Effector memory CD4-positive, alpha-beta T cell (primary cell): ENCODE data around the gene OLFML1.

ENCODE experiments used
- DNase-seq, 3 donors: peaks; one replicate each; pipeline ENCODE4 v3.0.0-alpha.2; 2020
- H3K27ac ChIP-seq: 2 replicates; pipeline ENCODE4 v1.7.0; 2013; ENCODE audit warnings: mild to moderate bottlenecking, low read length, moderate library complexity; ENCODE audit not compliant: insufficient read depth, poor library complexity, severe bottlenecking
- H3K27me3 ChIP-seq: replicated peaks from 2 replicates; pipeline ENCODE4 v1.7.0; 2013; ENCODE audit warnings: mild to moderate bottlenecking, low read length; ENCODE audit not compliant: insufficient read depth, control insufficient read depth, poor library complexity, severe bottlenecking
- H3K36me3 ChIP-seq: 2 replicates; pipeline ENCODE4 v1.7.0; 2013; ENCODE audit warnings: mild to moderate bottlenecking, low read length, moderate library complexity; ENCODE audit not compliant: control insufficient read depth, insufficient read depth
- H3K4me1 ChIP-seq: 2 replicates; pipeline ENCODE4 v1.7.0; 2013; ENCODE audit warnings: low read length, mild to moderate bottlenecking; ENCODE audit not compliant: control insufficient read depth, insufficient read depth, poor library complexity, severe bottlenecking
- H3K4me3 ChIP-seq: 2 replicates; pipeline ENCODE4 v1.7.0; 2013; ENCODE audit warnings: low read length, low read depth, mild to moderate bottlenecking; ENCODE audit not compliant: insufficient read depth, poor library complexity, severe bottlenecking
- H3K9me3 ChIP-seq: 2 replicates; pipeline ENCODE4 v1.7.0; 2013; ENCODE audit warnings: mild to moderate bottlenecking, low read length, moderate library complexity; ENCODE audit not compliant: control insufficient read depth

The OLFML1 gene

DNA sequence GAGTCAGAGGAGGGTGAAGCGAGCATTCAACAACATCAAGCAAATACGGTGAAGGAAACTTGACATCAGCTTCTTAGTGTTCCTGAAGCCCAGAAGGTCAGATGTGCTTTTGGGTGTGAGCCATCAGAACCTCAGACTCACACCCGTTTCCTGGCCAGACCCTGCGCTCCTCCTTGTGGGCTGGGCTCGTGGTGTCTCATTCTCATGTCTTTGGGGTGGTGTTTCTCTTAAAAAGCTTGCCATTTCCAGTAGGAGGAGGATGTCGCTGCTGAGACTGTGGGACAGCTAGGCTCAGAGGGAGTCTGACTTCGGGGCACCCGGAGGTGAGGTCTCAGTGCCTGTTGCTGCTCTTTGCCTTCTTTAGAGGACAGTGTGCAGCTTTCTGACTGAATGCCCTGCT is 52.7 kb downstream of the OLFML1 start:
- no peaks in the 10 kb centered on the region for H3K27me3 ChIP-seq
- peaks cover 7% of the 10 kb centered on the region for H3K4me1 ChIP-seq
- no peak for DNase-seq
- H3K4me3 ChIP-seq: no peak overlapping the region
- no peaks in the 10 kb centered on the region for H3K9me3 ChIP-seq
- no peaks in the 10 kb centered on the region for H3K36me3 ChIP-seq
- no peak overlapping the region for H3K27ac ChIP-seq

DNA sequence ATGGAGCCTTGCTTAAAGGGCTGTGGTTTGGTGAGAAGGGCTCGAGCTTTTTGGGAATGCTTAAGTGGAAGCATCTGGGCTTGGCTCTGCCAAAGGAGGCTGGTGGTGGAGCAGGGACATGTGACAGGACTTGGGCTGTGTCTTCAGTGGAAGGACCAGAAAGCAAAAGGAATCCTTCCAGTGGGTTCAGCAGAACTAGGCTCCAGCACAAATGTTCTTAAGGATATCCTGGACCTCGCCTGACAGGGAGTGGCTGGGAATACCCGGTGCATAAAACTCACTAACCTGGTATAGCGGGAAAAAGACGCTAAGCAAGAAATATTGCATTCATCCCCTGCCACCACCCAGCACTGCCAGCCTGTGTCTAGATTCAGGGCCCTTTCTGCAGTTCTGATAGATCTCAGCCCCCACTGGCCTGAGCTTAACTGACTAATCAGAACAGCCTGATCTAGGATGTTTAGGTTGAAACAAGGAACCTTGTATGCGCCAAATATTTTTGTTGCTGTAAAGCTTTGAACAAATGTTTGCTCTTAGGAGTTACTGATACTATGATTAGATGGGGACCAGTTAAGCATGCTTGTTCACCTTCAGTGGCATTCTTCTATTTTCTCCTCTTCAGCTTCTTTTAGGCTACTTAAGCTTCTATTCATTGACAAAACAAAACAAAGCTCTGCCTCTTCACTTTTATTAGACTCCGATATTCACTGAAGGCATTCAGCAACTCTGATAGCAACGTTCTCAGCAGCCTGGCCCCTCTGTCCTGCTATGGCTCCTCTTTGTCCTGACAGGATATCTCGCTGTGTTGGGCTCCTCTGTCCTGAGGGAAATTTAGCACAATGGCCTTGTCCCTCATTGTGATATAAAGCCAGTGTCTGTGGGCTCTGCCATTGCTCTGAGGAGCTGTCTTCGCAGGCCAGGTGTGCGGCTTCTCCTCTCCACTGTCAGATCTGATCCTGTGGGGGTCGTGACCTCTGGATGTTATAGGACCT is 53.5 kb downstream of the OLFML1 start:
- Histone ChIP-seq H3K27me3 (no peaks in the 10 kb centered on the region), H3K4me1 (peaks cover 7% of the 10 kb centered on the region), H3K4me3 (no peak overlapping the region), H3K27ac (no peak overlapping the region), H3K9me3 (no peaks in the 10 kb centered on the region), H3K36me3 (no peaks in the 10 kb centered on the region)
- DNase-seq: no peak

DNA sequence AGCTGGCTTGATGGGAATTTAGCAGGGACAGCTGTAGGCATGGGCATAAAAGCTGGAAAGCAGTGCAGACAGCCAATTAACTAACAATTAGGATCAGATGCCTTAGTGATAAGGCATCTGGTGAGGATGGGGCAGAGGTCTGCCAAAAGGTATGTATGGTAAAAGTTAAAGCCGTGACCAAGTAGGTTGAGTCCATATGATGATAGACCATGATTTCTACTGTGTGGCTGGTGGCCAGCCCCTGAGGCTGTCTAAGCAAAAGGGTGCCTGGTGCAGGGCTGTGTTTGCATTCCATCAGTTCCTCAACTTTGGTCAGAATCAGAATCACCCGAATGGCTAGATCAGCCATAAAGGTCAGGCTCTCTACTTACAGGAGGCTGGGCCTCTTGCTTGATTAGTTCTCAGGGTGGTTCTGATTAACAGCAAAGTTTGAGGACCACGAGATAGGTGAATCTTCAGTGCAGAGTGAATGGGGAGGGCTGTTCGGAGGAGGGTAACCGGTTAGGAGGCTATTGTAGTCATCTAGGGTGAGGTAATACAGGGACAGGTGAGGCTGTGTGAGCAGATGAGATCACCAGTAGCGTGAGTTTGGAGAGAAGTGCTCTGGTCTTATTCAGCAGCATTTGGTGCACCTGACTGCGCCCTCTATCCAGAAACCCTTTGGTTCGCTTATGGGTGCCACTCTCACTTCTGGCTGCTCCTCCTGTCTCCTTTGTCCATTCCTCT is 55.7 kb downstream of the OLFML1 start:
- no peak overlapping the region for H3K4me3 ChIP-seq
- no peak for DNase-seq
- no peaks in the 10 kb centered on the region for H3K36me3 ChIP-seq
- no peaks in the 10 kb centered on the region for H3K9me3 ChIP-seq
- no peak overlapping the region for H3K27ac ChIP-seq
- no peaks in the 10 kb centered on the region for H3K27me3 ChIP-seq
- peaks cover 7% of the 10 kb centered on the region for H3K4me1 ChIP-seq

DNA sequence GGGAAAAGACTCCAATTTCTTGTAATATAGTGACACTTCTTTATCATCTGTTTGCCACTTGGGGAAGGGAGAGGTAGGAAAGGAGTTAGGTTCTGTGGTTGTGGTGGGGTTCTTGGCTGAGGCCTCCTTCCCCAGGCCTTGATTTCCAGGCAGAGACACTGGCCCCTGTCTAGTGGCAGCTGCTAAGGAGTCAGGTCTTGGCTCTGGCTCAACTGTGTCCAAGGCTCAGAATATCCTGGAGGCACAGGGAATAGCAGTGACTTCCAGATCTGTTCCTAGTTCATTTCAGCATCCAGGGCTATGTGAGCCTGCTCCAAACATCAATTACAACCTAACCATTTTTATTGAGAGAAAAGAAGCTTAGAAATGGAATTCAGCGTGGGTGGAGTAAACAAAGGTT is 58.0 kb downstream of the OLFML1 start:
- DNase-seq: no peak
- Histone ChIP-seq H3K27ac (no peak overlapping the region), H3K36me3 (no peaks in the 10 kb centered on the region), H3K27me3 (no peaks in the 10 kb centered on the region), H3K4me3 (no peak overlapping the region), H3K9me3 (no peaks in the 10 kb centered on the region), H3K4me1 (peaks cover 3% of the 10 kb centered on the region)

DNA sequence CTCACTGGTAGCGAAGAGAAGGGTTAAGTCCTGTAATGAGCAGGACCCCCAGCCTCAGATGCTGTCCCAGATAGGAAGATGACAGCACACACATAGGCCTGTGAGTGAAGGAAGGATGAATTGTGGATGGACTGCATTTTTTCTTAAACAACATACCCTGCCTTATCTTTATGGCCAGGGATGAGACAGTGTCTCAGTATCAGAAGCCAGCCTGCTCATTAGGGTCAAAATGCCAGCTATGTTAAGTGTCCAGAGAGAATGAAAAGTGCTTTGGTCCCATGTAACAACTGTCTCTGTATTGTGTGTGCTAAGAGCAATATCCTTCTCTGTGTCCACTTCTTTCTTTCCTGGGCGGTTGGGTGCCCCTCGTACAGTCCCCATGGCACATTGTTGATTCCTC is 58.7 kb downstream of the OLFML1 start:
- no peaks in the 10 kb centered on the region for H3K27me3 ChIP-seq
- H3K36me3 ChIP-seq: no peaks in the 10 kb centered on the region
- no peak overlapping the region for H3K27ac ChIP-seq
- no peaks in the 10 kb centered on the region for H3K9me3 ChIP-seq
- no peak for DNase-seq
- H3K4me3 ChIP-seq: no peak overlapping the region
- no peaks in the 10 kb centered on the region for H3K4me1 ChIP-seq

DNA sequence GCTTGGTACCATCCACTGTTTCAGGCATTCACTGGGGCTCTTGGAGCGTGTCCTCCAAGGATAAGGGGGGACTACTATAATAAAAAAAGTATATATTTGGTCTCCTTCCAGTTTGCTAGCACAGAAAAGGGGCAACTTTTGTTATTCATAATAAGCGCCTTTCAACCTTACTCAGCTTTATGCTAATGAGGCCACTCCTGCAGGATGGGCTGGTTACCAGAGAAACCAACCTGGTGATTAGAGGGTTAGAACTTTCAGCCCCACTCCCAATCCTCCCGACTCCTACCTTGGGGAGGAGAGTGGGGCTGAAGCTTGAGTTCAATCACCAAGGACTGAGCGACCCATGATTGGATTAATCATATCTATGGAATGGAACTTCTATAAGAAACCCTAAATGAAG is 60.3 kb downstream of the OLFML1 start:
- Histone ChIP-seq H3K27me3 (no peaks in the 10 kb centered on the region), H3K4me1 (no peaks in the 10 kb centered on the region), H3K9me3 (no peaks in the 10 kb centered on the region), H3K36me3 (no peaks in the 10 kb centered on the region), H3K27ac (no peak overlapping the region), H3K4me3 (no peak overlapping the region)
- DNase-seq: no peak

DNA sequence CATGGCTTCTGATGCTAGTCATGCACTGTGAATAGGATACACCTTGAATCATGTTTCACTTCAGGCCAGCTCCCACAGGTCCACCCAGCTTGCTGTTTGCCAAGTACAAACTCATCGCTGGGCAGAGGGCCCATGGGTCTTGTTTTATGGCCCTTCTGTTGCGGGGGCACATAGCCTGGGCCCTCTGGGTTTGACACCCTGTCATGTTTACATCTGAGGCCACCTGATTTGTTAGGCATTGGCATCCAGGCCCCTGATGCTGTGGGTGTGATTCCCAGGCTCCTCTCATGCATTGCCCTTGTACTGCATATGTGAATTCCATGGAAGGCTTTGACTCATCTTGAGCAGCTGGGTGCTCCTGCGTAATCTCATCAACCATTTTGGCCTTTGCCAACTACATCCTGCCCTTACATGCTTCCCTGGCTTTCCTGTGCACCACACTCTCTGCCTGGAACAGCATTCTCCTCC is 61.1 kb downstream of the OLFML1 start:
- Histone ChIP-seq H3K27me3 (no peaks in the 10 kb centered on the region), H3K4me1 (no peaks in the 10 kb centered on the region), H3K9me3 (no peaks in the 10 kb centered on the region), H3K27ac (no peak overlapping the region), H3K36me3 (no peaks in the 10 kb centered on the region), H3K4me3 (no peak overlapping the region)
- DNase-seq: no peak

DNA sequence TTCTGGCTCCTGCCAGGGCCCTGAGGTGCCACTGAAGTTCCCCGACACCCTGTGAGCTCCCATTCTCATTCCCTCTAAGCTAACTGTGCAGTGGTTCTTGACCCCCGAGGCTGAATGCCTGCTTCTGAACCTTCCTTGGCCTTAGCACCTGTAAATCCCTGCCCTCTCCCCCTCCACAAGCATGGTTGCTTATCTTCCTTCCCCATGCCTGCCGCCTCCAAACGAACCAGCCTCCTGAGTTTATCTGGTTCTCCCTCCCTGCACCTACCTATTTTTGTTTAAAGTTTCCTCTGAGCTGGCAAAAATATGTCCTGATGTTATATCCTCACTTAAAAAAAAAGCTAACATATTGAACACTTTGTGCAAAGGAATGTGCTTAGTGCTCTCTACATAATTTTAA is 62.4 kb downstream of the OLFML1 start:
- H3K27ac ChIP-seq: no peak overlapping the region
- H3K4me3 ChIP-seq: no peak overlapping the region
- DNase-seq: no peak
- no peaks in the 10 kb centered on the region for H3K9me3 ChIP-seq
- no peaks in the 10 kb centered on the region for H3K36me3 ChIP-seq
- H3K27me3 ChIP-seq: no peaks in the 10 kb centered on the region
- no peaks in the 10 kb centered on the region for H3K4me1 ChIP-seq

DNA sequence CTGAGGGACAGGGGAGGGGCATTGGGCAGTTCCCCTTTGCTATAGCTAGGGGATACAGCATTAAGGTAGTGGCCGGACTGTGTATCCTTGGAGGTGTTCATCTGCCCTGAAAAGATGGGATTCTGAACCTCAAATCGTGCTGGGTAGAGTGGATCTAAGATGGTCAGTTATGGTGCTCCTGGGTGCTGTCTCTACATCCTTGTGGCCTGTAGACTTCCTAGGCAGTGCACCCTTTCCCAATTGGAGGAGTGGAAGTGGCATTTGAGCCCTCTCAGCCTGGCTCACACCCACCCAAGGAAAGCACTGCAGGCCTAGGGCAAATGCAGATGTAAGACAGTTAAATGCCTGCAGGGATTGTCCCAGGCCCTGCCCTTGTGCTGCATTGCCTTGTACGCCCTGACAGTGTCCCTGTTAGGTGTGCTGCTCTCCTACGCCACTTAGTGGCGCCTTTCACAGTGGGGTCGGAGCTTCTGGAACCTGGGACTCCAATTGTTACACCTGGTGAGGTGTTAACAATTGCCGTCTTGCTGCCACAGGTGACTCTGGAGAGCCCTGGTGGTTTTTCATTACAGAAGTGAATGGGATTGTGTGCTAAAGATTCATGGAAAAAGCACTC is 63.5 kb downstream of the OLFML1 start:
- DNase-seq: no peak
- Histone ChIP-seq H3K27ac (no peak overlapping the region), H3K4me3 (no peak overlapping the region), H3K27me3 (no peaks in the 10 kb centered on the region), H3K4me1 (no peaks in the 10 kb centered on the region), H3K9me3 (no peaks in the 10 kb centered on the region), H3K36me3 (no peaks in the 10 kb centered on the region)

DNA sequence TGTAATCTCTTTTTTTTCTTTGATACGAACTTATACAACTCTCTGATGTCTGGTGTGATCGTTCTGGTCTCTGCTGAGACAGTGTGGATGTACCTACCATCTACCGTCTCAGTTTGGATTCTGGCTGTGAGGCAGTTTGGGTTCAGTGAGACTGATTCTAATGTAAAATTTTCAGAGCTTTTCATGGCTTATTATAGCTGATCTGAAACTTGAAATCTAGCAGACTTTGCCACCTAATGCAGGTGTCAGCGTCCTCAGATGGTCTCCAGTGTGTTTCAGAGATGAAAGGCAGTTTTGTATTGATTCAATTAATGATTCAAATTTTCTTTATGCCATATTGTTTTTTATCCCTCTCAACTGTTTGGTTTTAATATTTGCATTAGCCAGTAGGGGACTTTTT is 64.4 kb downstream of the OLFML1 start:
- H3K27me3 ChIP-seq: no peaks in the 10 kb centered on the region
- no peak for DNase-seq
- H3K4me3 ChIP-seq: no peak overlapping the region
- H3K4me1 ChIP-seq: no peaks in the 10 kb centered on the region
- no peak overlapping the region for H3K27ac ChIP-seq
- no peaks in the 10 kb centered on the region for H3K36me3 ChIP-seq
- no peaks in the 10 kb centered on the region for H3K9me3 ChIP-seq
